Measurements from ENCODE around the gene CDK3. TPM values are rescaled to one million over a fixed set of nuclear protein-coding genes. Genes with fewer than 3 reads are reported as not detected.

Gene CDK3
- total RNA-seq, 1 experiment from 2014 or later, result 11.7 TPM

- no peak overlapping the region for H3K4me3 Mint-ChIP-seq
- TF ChIP-seq CTCF (conservative IDR thresholded peaks at IDR 0.05), result no peak
- H3K18ac ChIP-seq (ENCODE audit: insufficient read length, low read depth, low read length), result no peak overlapping the region
- no peak overlapping the region for H3K27ac Mint-ChIP-seq
- H3K36me3 Mint-ChIP-seq (ENCODE audit: insufficient read depth in 1 of 3, low read depth in 3 of 3), result no peaks in the 10 kb centered on the region; a peak in 1 of 7 replicates
- no peaks in the 10 kb centered on the region for H3K79me2 ChIP-seq (ENCODE audit: insufficient read depth, low read length)
- peaks cover 3 to 9% of the 10 kb centered on the region in 2 experiments for H3K4me1 Mint-ChIP-seq
- H3K4ac ChIP-seq (ENCODE audit: low read depth, low read length), result no peak overlapping the region
- H3K27ac ChIP-seq (ENCODE audit: insufficient read length, low read depth, low read length), result no peak overlapping the region
- H2BK12ac ChIP-seq (ENCODE audit: insufficient read length, low read depth, low read length), result no peak overlapping the region
- H4K5ac ChIP-seq (ENCODE audit: insufficient read length, low read depth, low read length), result no peak overlapping the region
- H2BK5ac ChIP-seq (ENCODE audit: insufficient read length, low read length), result no peak overlapping the region
- H3K27me3 Mint-ChIP-seq (ENCODE audit: low read depth), result peaks cover 6% of the 10 kb centered on the region
- no peak overlapping the region for H3K23ac ChIP-seq (ENCODE audit: insufficient read length, low read depth, low read length)
- H3K9me3 Mint-ChIP-seq, result no peaks in the 10 kb centered on the region
- H3K23me2 ChIP-seq (ENCODE audit: insufficient read length, low read depth, low read length, poor library complexity, severe bottlenecking), result no peaks in the 10 kb centered on the region
- H4K91ac ChIP-seq (ENCODE audit: insufficient read length, low read depth, low read length), result no peak overlapping the region
- no peaks in the 10 kb centered on the region for H4K20me1 ChIP-seq (ENCODE audit: control insufficient read depth, insufficient read depth, insufficient read length)
- H3K56ac ChIP-seq (ENCODE audit: insufficient read length, low read depth, low read length), result no peak overlapping the region
- H3T11ph ChIP-seq (ENCODE audit: low read length), result no peak overlapping the region
- no peak overlapping the region for H4K8ac ChIP-seq (replicated peaks; ENCODE audit: insufficient read length, low read depth, low read length)
- no peaks in the 10 kb centered on the region for H3K9me3 ChIP-seq (ENCODE audit: control insufficient read depth, low read depth, low read length)
- no peak overlapping the region for H3K4me2 ChIP-seq (ENCODE audit: insufficient read depth, insufficient read length, low read length)
- no peak overlapping the region for H2AFZ ChIP-seq (ENCODE audit: low read length)
- H3K14ac ChIP-seq (ENCODE audit: insufficient read depth, low read length), result no peak overlapping the region
- no peaks in the 10 kb centered on the region for H3K27me3 ChIP-seq (ENCODE audit: insufficient read depth, low read length)
- H3K4me1 ChIP-seq (ENCODE audit: insufficient read depth, low read length), result no peaks in the 10 kb centered on the region
- no peak overlapping the region for H2AK5ac ChIP-seq (ENCODE audit: insufficient read length, low read length)
- H2BK20ac ChIP-seq (ENCODE audit: low read depth, low read length, poor library complexity, severe bottlenecking), result no peak overlapping the region
- DNase-seq, result peak; percentile 59
- H2BK15ac ChIP-seq (ENCODE audit: low read depth, low read length), result no peak overlapping the region
- no peaks in the 10 kb centered on the region for H3K79me1 ChIP-seq (ENCODE audit: insufficient read depth, low read depth, low read length, poor library complexity, severe bottlenecking)
- no CpG with 5 or more reads among the region's 26 CpGs for WGBS (ENCODE audit: extremely low coverage, insufficient read length, low lambda C conversion rate)
- H3K9ac ChIP-seq (ENCODE audit: extremely low read depth, insufficient read length, low read length), result no peak overlapping the region
- H2BK120ac ChIP-seq (ENCODE audit: low read depth, low read length, poor library complexity, severe bottlenecking), result no peak overlapping the region
Observed at GRCh38 chr17:76014925-76015261, 14.2 kb downstream of the CDK3 start.

Data from H9 (cell line).